ENCODE measurements around the gene TSPAN5. TPM values are rescaled to one million over a fixed set of nuclear protein-coding genes. Genes with fewer than 3 reads are reported as not detected.

Gene TSPAN5
- total and polyA plus RNA-seq, 2 of the 4 experiments (the other 2 are of a cell fraction), result 64.8 to 79.6 TPM

GRCh38 chr4:98692411-98692810 is 34.0 kb upstream of the TSPAN5 start:
- Histone ChIP-seq H4K8ac (ENCODE audit: low read depth in 2 of 2, low read length in 2 of 2) (no peak overlapping the region), H2AFZ (replicated peaks; ENCODE audit: low read length, poor library complexity) (no peak overlapping the region), H4K91ac (ENCODE audit: insufficient read depth, low read depth, low read length) (no peak overlapping the region), H3K4me2 (ENCODE audit: low read depth, low read length) (no peak overlapping the region), H3K18ac (ENCODE audit: low read depth, low read length) (no peak overlapping the region), H3K79me1 (ENCODE audit: low read depth in 1 of 2, low read length in 2 of 2) (no peaks in the 10 kb centered on the region), H3K4ac (ENCODE audit: low read depth, low read length) (no peak overlapping the region), H3K9me1 (ENCODE audit: insufficient read depth, low read length) (peaks cover 3% of the 10 kb centered on the region; the same call in 1 of the 2 replicates), H2BK5ac (ENCODE audit: low read depth, low read length, poor library complexity, severe bottlenecking) (no peak overlapping the region), H3K9me3 (ENCODE audit: control insufficient read depth, insufficient read depth, low read length) (peaks cover 2% of the 10 kb centered on the region; the same call in 1 of the 2 replicates), H3K4me1 (ENCODE audit: control insufficient read depth, insufficient read depth, low read length) (peaks cover 3% of the 10 kb centered on the region), H3K14ac (replicated peaks; ENCODE audit: low read depth, low read length) (no peak overlapping the region), H4K20me1 (ENCODE audit: insufficient read depth, low read length) (no peaks in the 10 kb centered on the region), H2AK9ac (replicated peaks; ENCODE audit: low read depth, low read length, poor library complexity) (no peak overlapping the region), H3K23ac (ENCODE audit: low read depth, low read length) (no peak overlapping the region), H3K56ac (ENCODE audit: extremely low read depth, insufficient read depth, low read length) (no peak overlapping the region), H2BK15ac (ENCODE audit: low read depth, low read length) (no peak overlapping the region), H3K27ac (ENCODE audit: insufficient read depth, low read length) (no peak overlapping the region), H4K5ac (ENCODE audit: low read depth, low read length) (no peak overlapping the region), H2BK20ac (ENCODE audit: low read depth, low read length) (no peak overlapping the region), H3K9ac (ENCODE audit: low read depth, low read length) (no peak overlapping the region), H2AK5ac (ENCODE audit: low read depth, low read length) (no peak overlapping the region), H2BK120ac (ENCODE audit: low read depth, low read length) (no peak overlapping the region), H3K36me3 (ENCODE audit: control insufficient read depth, insufficient read depth, low read length) (no peaks in the 10 kb centered on the region), H3K27me3 (ENCODE audit: control insufficient read depth, insufficient read depth, low read length) (no peaks in the 10 kb centered on the region; the same call in 1 of the 2 replicates), H3K4me3 (ENCODE audit: insufficient read depth, low read depth, low read length) (no peak overlapping the region)
- ATAC-seq (ENCODE audit: low read depth) (no peak), DNase-seq (no peak)
- dilution Hi-C loops (cut with HindIII; ENCODE audit: low sequenced_read_pairs, unreplicated experiment) (no loop called here), in situ Hi-C loops (cut with MboI; ENCODE audit: low sequenced_read_pairs) (no loop called here), intact Hi-C loops (cut with micrococcal nuclease) (no loop called here)
- CTCF ChIA-PET, result no interaction called here
- 14% methylated on average over 2 of the region's 7 CpGs; no CpG with 5 or more reads in 1 of the 2 experiments for WGBS, 2 experiments (ENCODE audit: extremely low coverage in 2 of 2, insufficient read length in 1 of 2)
- no peak for TF ChIP-seq USF2 (IDR thresholded peaks at IDR 0.05; ENCODE audit: low read depth, low read length)
- TF ChIP-seq RCOR1 (IDR thresholded peaks at IDR 0.05; ENCODE audit: insufficient replicate concordance, low read length), result no peak
- no peak for TF ChIP-seq RAD21 (IDR thresholded peaks at IDR 0.05; ENCODE audit: low read length)
- TF ChIP-seq MXI1 (IDR thresholded peaks at IDR 0.05; ENCODE audit: borderline replicate concordance, low read depth, low read length), result no peak
- TF ChIP-seq RFX5 (IDR thresholded peaks at IDR 0.05; ENCODE audit: low read depth, low read length), result no peak
- TF ChIP-seq MAZ (IDR thresholded peaks at IDR 0.05; ENCODE audit: borderline replicate concordance, low read depth, low read length), result no peak
- TF ChIP-seq POLR2A (IDR thresholded peaks at IDR 0.05; ENCODE audit: low read depth, low read length), result no peak
- no peak for TF ChIP-seq FOS (IDR thresholded peaks at IDR 0.05; ENCODE audit: low read depth, low read length)
- POLR2A ChIA-PET (ENCODE audit: unreplicated experiment), result no interaction called here
- no TSS peak for BruUV-seq (replicated peaks)

All from IMR-90 (cell line).